Smooth muscle cell of the pulmonary artery (primary cell): Measurements from ENCODE around the gene SPARC. TPM values are rescaled to one million over a fixed set of nuclear protein-coding genes. Genes with fewer than 3 reads are reported as not detected.

Experiments used
- total RNA-seq: library from RNA; depleted of rRNA; stranded (reverse); fragments of >200 nt; gene quantifications from 2 replicates; pipeline ENCODE4 v1.2.3, GENCODE V29; 2014

SPARC gene, protein sequence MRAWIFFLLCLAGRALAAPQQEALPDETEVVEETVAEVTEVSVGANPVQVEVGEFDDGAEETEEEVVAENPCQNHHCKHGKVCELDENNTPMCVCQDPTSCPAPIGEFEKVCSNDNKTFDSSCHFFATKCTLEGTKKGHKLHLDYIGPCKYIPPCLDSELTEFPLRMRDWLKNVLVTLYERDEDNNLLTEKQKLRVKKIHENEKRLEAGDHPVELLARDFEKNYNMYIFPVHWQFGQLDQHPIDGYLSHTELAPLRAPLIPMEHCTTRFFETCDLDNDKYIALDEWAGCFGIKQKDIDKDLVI
- 3,440 and 4,647 TPM in 2 replicates for total RNA-seq

DNA sequence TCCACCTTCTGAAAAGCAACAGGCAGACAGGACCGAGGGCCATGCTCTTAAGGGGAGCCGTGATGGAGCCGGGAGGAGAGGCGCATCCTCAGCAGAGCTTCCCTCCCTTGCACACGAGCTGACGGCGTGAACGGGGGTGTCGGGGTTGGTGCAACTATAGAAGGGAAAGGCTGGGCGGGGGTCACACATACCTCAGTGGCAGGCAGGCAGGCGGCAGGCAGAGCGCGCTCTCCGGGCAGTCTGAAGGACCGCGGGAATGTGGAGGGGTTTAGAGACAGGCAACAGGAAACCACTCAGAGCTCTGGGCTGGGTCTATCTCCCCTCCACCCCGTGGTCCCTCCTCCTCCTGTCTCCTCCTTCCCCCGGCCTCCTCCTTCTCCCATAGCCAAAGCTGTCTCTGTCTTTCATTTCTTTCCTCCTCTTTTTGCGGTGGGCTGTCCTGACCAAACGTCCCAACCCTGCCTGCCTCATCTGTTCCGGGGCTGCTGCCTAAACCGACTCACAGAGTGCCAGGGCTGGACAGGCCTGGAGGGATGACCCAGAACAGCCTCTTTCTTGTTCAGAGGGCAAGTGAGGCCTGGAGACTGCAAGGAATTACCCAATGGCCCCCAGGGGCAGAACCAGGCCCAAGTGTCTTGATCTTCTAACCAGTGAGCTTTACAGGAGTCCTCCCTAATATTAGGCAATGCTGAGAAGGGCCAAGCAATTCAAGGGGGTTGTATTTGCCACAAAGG is at the start of gene SPARC:
SPARC (minus strand) TSS at position 242 of the 734 bp plus-strand sequence. CDS start 10,727 bp downstream, outside the sequence.

Other genes starting within 250 kb of the SPARC start
- 8.1 and 9.7 TPM in 2 replicates for gene SLC36A1, start 239.3 kb downstream of the SPARC start, total RNA-seq
- 0.07 and 0.26 TPM in 2 replicates for gene FAT2, start 95.6 kb downstream of the SPARC start, total RNA-seq
- 46.9 and 51.4 TPM in 2 replicates for gene ATOX1, start 71.7 kb upstream of the SPARC start, total RNA-seq
- 153 and 201 TPM in 2 replicates for gene G3BP1, start 85.0 kb upstream of the SPARC start, total RNA-seq
- not detected in 2 replicates for gene GLRA1, start 237.9 kb upstream of the SPARC start, total RNA-seq